CD4-positive, CD25-positive, alpha-beta regulatory T cell (primary cell): ENCODE results near the gene ARHGAP4. TPM values are rescaled to one million over a fixed set of nuclear protein-coding genes. Genes with fewer than 3 reads are reported as not detected.

Experiments used
- ATAC-seq, 2 donors: fragments of 150-1000 bp; cut with Tn5 transposase; one replicate each; pipeline ENCODE4 v1.10.0; 2021; ENCODE audit warnings: low read depth in 2 of 2, moderate number of reproducible peaks in 2 of 2, moderate library complexity in 1 of 2
- DNase-seq, 3 donors: peaks; one replicate each; pipeline versions ENCODE4 v3.0.0 to v3.0.0-alpha.2; 2012 to 2022; ENCODE audit warnings: mixed read lengths in 1 of 3
- H3K27ac ChIP-seq: one replicate; pipeline ENCODE4 v1.7.0; 2013; ENCODE audit warnings: mild to moderate bottlenecking, low read length; ENCODE audit not compliant: insufficient read depth, poor library complexity, severe bottlenecking
- H3K27me3 ChIP-seq: one replicate; pipeline ENCODE4 v1.7.0; 2013; ENCODE audit warnings: low read length; ENCODE audit not compliant: control insufficient read depth, insufficient read depth
- H3K36me3 ChIP-seq: one replicate; pipeline ENCODE4 v1.7.0; 2013; ENCODE audit warnings: mild to moderate bottlenecking, low read length, moderate library complexity; ENCODE audit not compliant: control insufficient read depth, insufficient read depth
- H3K4me1 ChIP-seq: 2 replicates; pipeline ENCODE4 v1.7.0; 2013; ENCODE audit warnings: mild to moderate bottlenecking, low read length; ENCODE audit not compliant: insufficient read depth, control insufficient read depth, poor library complexity, severe bottlenecking
- H3K4me3 ChIP-seq: one replicate; pipeline ENCODE4 v1.7.0; 2013; ENCODE audit warnings: low read depth, mild to moderate bottlenecking, low read length, moderate library complexity
- H3K9me3 ChIP-seq, 2 experiments: 1 replicate in 1 of 2; 2 replicates in 1 of 2; pipeline ENCODE4 v1.7.0; 2013; ENCODE audit warnings: low read length in 2 of 2, mild to moderate bottlenecking in 1 of 2, moderate library complexity in 1 of 2; ENCODE audit not compliant: control insufficient read depth in 2 of 2
- H3K27ac Mint-ChIP-seq, 3 donors: one replicate each; pipeline ENCODE4 v1.8.0; 2020 to 2022; ENCODE audit warnings: mild to moderate bottlenecking in 3 of 3, mixed read lengths in 3 of 3, moderate library complexity in 2 of 3
- H3K27me3 Mint-ChIP-seq: one replicate; pipeline ENCODE4 v1.8.0; 2022; ENCODE audit warnings: mild to moderate bottlenecking, mixed read lengths
- H3K36me3 Mint-ChIP-seq: one replicate; pipeline ENCODE4 v1.8.0; 2020; ENCODE audit warnings: mixed read lengths
- H3K4me1 Mint-ChIP-seq, 4 donors: one replicate each; pipeline ENCODE4 v1.8.0; 2020 to 2022; ENCODE audit warnings: mixed read lengths in 4 of 4, mild to moderate bottlenecking in 1 of 4
- H3K4me3 Mint-ChIP-seq, 4 donors: one replicate each; pipeline ENCODE4 v1.8.0; 2020 to 2022; ENCODE audit warnings: mild to moderate bottlenecking in 4 of 4, mixed read lengths in 4 of 4, moderate library complexity in 3 of 4
- H3K9me3 Mint-ChIP-seq, 7 donors: one replicate each; pipeline ENCODE4 v1.8.0; 2020 to 2022; ENCODE audit warnings: mixed read lengths in 7 of 7, mild to moderate bottlenecking in 3 of 7, moderate library complexity in 2 of 7
- polyA plus RNA-seq, 4 donors: library from polyadenylated mRNA; unstranded; fragments of 300-500 nt; fragmentation: Illumina TruSeq; gene quantifications; one replicate each; pipeline ENCODE4 v1.2.3, GENCODE V29; 2021
- total RNA-seq: library from RNA; stranded (reverse); gene quantifications from one replicate; pipeline ENCODE4 v1.2.3, GENCODE V29; 2022

ARHGAP4 gene
- total and polyA plus RNA-seq, 5 donors from 2014 or later: 73.5 to 459 (median 81.2) TPM

DNA sequence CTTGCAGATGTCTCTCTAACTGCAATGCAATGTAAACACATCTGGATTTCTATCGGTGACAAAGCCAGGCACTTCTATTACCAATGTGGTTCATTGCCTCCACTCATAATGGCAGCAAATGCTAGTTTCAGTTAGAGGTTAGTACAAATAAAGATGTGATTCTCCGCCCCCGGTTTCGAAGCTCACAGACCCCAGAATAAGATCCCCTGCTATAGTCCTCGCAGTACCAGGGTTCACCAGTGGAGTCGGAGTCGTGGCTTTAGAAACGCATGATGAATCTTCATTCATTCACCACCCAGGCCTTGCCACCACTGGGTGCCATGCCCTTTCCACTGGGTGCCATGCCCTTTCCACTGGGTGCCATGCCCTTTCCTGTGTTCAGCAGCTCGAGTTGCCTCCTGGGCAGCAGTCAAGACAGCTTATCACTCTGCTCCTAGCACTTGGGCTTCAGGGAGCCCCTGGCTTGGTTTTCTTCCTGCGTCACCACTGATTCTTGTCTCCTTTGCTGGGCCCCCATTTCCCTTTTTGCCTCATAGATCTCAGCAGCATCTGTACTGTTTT lies 12.2 kb upstream of the ARHGAP4 start:
- no peak overlapping the region for H3K27ac ChIP-seq
- Mint-ChIP-seq H3K9me3 (no peaks in the 10 kb centered on the region), H3K4me3 (peak overlapping the region in 2 of 4 donors; percentile 10 to 50), H3K27ac (peak overlapping the region in 1 of 3 donors; percentile 16), H3K27me3 (no peaks in the 10 kb centered on the region), H3K4me1 (peaks cover 0 to 31% (median 7%) of the 10 kb centered on the region in 4 donors), H3K36me3 (no peaks in the 10 kb centered on the region)
- no peak for ATAC-seq
- H3K4me3 ChIP-seq: no peak overlapping the region
- no peaks in the 10 kb centered on the region for H3K9me3 ChIP-seq
- H3K27me3 ChIP-seq: no peaks in the 10 kb centered on the region
- peaks cover 7% of the 10 kb centered on the region for H3K4me1 ChIP-seq
- DNase-seq: no peak
- H3K36me3 ChIP-seq: no peaks in the 10 kb centered on the region

DNA sequence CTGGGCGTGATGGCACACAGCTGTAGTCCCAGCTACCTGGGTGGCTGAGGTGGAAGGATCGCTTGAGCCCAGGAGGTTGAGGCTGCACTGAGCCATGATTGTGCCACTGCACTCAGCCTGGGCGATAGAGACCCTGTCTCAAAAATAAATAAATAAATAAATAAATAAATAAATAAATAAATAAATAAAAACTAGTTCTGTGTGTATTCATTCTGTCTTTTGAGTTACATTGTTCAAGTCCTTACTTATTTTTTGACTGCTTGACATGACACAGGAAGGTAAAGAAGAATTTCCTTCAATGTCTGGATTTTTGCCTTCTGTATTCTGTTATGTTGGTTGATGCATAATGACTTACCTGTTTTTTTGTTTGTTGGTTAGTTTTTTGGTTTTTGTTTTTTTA lies 11.0 kb upstream of the ARHGAP4 start:
- Histone ChIP-seq H3K4me1 (peaks cover 7% of the 10 kb centered on the region), H3K27ac (no peak overlapping the region), H3K36me3 (no peaks in the 10 kb centered on the region), H3K4me3 (no peak overlapping the region), H3K27me3 (no peaks in the 10 kb centered on the region), H3K9me3 (no peaks in the 10 kb centered on the region)
- Mint-ChIP-seq H3K36me3 (no peaks in the 10 kb centered on the region), H3K4me3 (peak overlapping the region in 1 of 4 donors; percentile 62), H3K9me3 (no peaks in the 10 kb centered on the region), H3K27ac (peak overlapping the region in 1 of 3 donors; percentile 18), H3K27me3 (no peaks in the 10 kb centered on the region), H3K4me1 (peaks cover 0 to 36% (median 7%) of the 10 kb centered on the region in 4 donors)
- DNase-seq (no peak), ATAC-seq (no peak)

DNA sequence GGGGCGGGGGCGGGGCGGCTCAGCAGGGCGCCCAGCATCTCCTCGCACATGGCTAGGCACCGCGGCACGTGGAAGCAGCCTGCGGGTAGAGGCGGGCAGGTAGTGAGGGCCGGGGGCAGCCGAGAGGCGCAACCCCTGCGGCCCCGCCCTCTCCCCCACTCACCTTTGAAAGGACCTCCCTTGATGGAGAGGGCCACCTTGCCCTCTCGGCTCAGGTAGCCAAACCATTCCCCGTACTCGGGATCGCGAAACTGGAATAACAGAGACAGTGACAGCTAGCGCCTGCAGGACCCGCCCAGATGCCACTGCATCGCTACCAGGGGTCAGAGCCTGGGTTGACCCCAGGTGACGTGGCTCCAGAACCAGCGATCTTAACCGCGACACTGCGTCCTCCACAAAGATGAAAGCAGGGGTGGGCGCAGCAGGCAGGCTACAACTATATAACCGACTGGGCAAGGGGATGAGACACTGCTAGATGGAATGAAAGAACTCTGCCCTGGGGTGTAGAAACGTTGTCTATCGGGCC lies 9.3 kb upstream of the ARHGAP4 start:
- H3K27ac Mint-ChIP-seq: peak overlapping the region in 2 of 3 donors; percentile 35 to 42
- Histone ChIP-seq H3K4me3 (no peak overlapping the region), H3K9me3 (no peaks in the 10 kb centered on the region), H3K36me3 (peaks cover 2% of the 10 kb centered on the region), H3K27ac (no peak overlapping the region), H3K4me1 (peaks cover 7% of the 10 kb centered on the region), H3K27me3 (no peaks in the 10 kb centered on the region)
- H3K27me3 Mint-ChIP-seq: no peaks in the 10 kb centered on the region
- ATAC-seq: no peak
- no peaks in the 10 kb centered on the region for H3K9me3 Mint-ChIP-seq
- peaks cover 0 to 41% (median 12%) of the 10 kb centered on the region in 4 donors for H3K4me1 Mint-ChIP-seq
- H3K4me3 Mint-ChIP-seq: peak overlapping the region; percentile 74 to 85 (median 80)
- peaks cover 6% of the 10 kb centered on the region for H3K36me3 Mint-ChIP-seq
- DNase-seq: no peak

DNA sequence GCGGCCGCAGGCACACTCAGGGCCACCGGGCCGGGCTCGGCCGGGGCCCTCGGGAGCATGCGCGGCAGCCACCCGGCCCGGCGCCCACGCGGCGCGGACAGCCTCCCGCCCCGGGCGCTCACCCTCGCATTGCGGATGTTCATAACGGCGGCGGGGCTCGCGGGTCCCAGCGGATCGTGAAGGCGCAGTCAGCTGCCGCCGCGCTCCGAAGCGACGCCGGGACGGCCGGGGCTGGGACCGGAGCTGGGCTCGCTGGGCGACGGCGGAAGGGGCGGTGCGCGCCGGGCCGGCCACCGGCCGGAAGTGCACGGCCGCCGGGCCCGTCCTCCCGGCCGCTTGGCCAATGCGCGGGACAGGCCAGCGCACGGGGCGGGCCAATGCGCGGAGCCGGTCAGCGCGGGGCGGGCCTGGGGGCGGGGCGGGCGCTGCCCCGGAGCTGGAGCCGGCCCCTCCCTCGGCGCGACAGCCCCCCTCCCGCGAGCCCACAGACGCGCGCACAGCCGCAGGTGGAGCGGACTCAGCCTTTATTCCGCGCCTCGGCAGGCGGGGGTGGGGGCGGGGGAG lies 8.8 kb upstream of the ARHGAP4 start, which contains the start of gene NAA10:
NAA10 (minus strand) TSS at position 276 of the 564 bp plus-strand sequence; CDS start at position 143, 133 bp downstream.
- Histone ChIP-seq H3K27me3 (no peaks in the 10 kb centered on the region), H3K4me1 (peaks cover 9% of the 10 kb centered on the region), H3K36me3 (peaks cover 2% of the 10 kb centered on the region), H3K4me3 (peak within 1 kb of the TSS; percentile 61), H3K9me3 (no peaks in the 10 kb centered on the region), H3K27ac (peak within 1 kb of the TSS; percentile 41)
- DNase-seq: peak; percentile 44 to 71 (median 57)
- H3K36me3 Mint-ChIP-seq: peaks cover 6% of the 10 kb centered on the region
- H3K4me3 Mint-ChIP-seq: peak within 1 kb of the TSS; percentile 88 to 95 (median 92)
- H3K27ac Mint-ChIP-seq: peak within 1 kb of the TSS; percentile 42 to 86 (median 79)
- H3K4me1 Mint-ChIP-seq: peaks cover 0 to 42% (median 12%) of the 10 kb centered on the region in 4 donors
- no peaks in the 10 kb centered on the region for H3K27me3 Mint-ChIP-seq
- peak; percentile 70 to 75 for ATAC-seq
- H3K9me3 Mint-ChIP-seq: no peaks in the 10 kb centered on the region

DNA sequence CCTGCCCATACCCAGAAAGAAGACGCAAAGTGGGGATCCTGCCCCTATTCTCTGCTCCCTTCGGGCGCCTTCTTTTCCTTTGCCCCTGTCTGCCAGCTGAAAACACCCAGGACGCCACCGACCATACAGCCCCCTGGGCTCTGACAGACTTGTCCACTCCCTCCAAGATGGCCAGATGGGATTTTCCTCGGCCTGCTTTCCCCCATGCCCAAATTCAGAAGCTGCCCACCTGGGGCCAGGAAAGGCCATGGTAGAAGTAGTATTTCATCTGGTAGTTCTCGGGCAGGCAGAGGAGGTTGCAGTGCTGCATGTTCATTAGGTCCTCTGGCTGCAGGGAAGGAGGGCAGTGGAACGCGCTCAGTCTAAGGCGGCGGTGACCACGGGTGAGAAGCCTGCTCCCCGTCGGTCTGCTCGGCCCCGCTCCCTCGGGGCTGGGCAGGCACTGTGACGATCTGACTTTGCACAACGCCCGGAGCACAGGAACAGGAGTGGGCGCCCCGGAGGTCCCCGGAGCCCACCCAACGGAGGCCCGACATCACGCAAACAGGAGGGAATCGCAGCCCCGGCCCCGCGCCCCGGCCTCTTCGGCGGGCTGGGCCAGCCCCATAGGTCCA lies 8.2 kb upstream of the ARHGAP4 start:
- H3K36me3 Mint-ChIP-seq: peaks cover 6% of the 10 kb centered on the region
- Histone ChIP-seq H3K4me1 (peaks cover 14% of the 10 kb centered on the region), H3K9me3 (no peaks in the 10 kb centered on the region), H3K36me3 (peaks cover 2% of the 10 kb centered on the region), H3K4me3 (peak overlapping the region; percentile 61), H3K27ac (peak overlapping the region; percentile 41), H3K27me3 (no peaks in the 10 kb centered on the region)
- no peak for DNase-seq
- H3K9me3 Mint-ChIP-seq: no peaks in the 10 kb centered on the region
- H3K27me3 Mint-ChIP-seq: no peaks in the 10 kb centered on the region
- H3K27ac Mint-ChIP-seq: peak overlapping the region; percentile 34 to 86 (median 79)
- peak in 1 of 2 donors; percentile 17 for ATAC-seq
- peak overlapping the region; percentile 88 to 95 (median 92) for H3K4me3 Mint-ChIP-seq
- peaks cover 0 to 48% (median 13%) of the 10 kb centered on the region in 4 donors for H3K4me1 Mint-ChIP-seq

DNA sequence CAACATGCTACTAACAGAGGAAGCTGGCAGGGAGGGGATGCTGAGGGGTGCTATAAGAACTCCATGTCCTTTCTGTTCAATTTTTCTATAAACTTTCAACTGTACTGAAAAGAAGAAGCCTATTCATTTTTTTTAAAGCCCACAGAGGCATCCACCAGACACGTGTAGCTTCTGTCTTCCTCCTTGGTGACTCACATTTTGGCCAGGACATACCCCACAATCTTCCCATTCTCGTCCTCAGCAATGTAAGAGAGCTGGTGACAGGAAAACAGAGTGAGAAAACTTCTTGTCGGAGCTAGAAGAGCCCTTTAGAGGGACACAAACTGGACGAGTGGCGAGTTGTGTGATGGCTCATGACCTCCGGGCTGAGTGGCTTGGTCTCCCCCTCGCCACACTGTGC lies 7.7 kb upstream of the ARHGAP4 start:
- no peak for ATAC-seq
- Mint-ChIP-seq H3K36me3 (peaks cover 6% of the 10 kb centered on the region), H3K27ac (peak overlapping the region; percentile 34 to 86 (median 79)), H3K4me1 (peaks cover 0 to 53% (median 14%) of the 10 kb centered on the region in 4 donors), H3K9me3 (no peaks in the 10 kb centered on the region), H3K27me3 (no peaks in the 10 kb centered on the region), H3K4me3 (peak overlapping the region; percentile 88 to 95 (median 92))
- Histone ChIP-seq H3K4me3 (peak overlapping the region; percentile 61), H3K4me1 (peaks cover 20% of the 10 kb centered on the region), H3K27me3 (no peaks in the 10 kb centered on the region), H3K36me3 (peaks cover 2% of the 10 kb centered on the region), H3K27ac (peak overlapping the region; percentile 41), H3K9me3 (no peaks in the 10 kb centered on the region)
- no peak for DNase-seq

DNA sequence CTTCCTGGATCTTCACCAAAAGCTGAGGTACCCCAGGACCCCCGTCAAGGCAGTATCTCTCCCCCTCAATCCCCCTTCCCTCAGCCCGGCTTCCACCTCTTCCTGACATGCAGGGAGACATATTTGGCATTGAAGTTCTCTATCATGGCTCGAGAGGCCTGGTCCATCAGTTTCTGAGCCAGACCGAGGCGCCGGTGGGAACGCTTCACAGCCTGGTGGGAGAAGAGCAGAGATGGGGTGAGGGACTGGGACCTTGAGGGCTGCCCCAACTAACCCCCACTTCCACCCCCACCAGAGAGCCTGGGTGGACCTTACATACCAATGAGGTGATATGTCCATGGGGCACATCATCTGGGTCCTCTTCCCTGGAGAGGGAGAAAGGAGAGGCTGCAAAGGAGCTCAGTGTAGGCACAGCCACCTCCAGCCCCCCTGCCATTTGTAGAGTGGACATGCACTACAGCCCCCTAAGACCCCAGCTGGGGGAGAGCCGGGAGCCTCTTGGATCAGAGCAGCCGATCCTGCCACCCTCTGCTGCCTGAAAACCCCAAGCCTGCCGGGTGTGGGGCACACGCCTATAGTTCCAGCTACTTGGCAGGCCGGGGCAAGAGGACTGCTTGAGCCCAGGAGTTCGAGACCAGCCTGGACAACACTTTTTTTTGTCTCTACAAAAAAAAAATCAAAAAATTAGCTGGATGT lies 6.3 kb upstream of the ARHGAP4 start:
- Mint-ChIP-seq H3K4me1 (peaks cover 4 to 57% (median 16%) of the 10 kb centered on the region in 4 donors), H3K27ac (peak overlapping the region in 1 of 3 donors; percentile 25), H3K27me3 (no peaks in the 10 kb centered on the region), H3K4me3 (peak overlapping the region in 1 of 4 donors; percentile 95), H3K9me3 (no peaks in the 10 kb centered on the region), H3K36me3 (peaks cover 6% of the 10 kb centered on the region)
- H3K27ac ChIP-seq: peak overlapping the region; percentile 5
- H3K9me3 ChIP-seq: no peaks in the 10 kb centered on the region
- H3K4me3 ChIP-seq: no peak overlapping the region
- DNase-seq (no peak), ATAC-seq (no peak)
- peaks cover 27% of the 10 kb centered on the region for H3K4me1 ChIP-seq
- H3K36me3 ChIP-seq: peaks cover 2% of the 10 kb centered on the region
- H3K27me3 ChIP-seq: no peaks in the 10 kb centered on the region
